Fibroblast of mammary gland (primary cell): ENCODE data around the gene CNTFR.
A peak's percentile ranks its signal among the peaks of the same experiment; 100 is the strongest.

Source experiments
- DNase-seq: peaks from one replicate; pipeline ENCODE4 v3.0.0-alpha.2; 2010; ENCODE audit warnings: low read depth
- H3K4me3 ChIP-seq: 2 replicates; pipeline ENCODE4 v1.5.1; 2011; ENCODE audit warnings: low read depth, mild to moderate bottlenecking, low read length, moderate library complexity; ENCODE audit not compliant: control insufficient read depth
- CTCF ChIP-seq: conservative IDR thresholded peaks from 2 replicates; pipeline ENCODE4 v1.5.1; 2011; ENCODE audit warnings: low read depth, low read length, inconsistent platforms; ENCODE audit not compliant: control insufficient read depth, insufficient read depth

Gene CNTFR

GRCh38 chr9:34594177-34594576 lies 4.7 kb upstream of the CNTFR start:
- TF ChIP-seq CTCF = no peak
- H3K4me3 ChIP-seq = no peak overlapping the region
- DNase-seq = no peak

- TF ChIP-seq CTCF = no peak
- no peak overlapping the region for H3K4me3 ChIP-seq
- DNase-seq = no peak
Observed at GRCh38 chr9:34592895-34593601, 3.5 kb upstream of the CNTFR start.

- no peak for TF ChIP-seq CTCF
- no peak for DNase-seq
- H3K4me3 ChIP-seq = no peak overlapping the region
Observed at GRCh38 chr9:34591917-34592866, 2.7 kb upstream of the CNTFR start.

GRCh38 chr9:34591248-34591916 lies 1.9 kb upstream of the CNTFR start:
- TF ChIP-seq CTCF = peak; percentile 62
- H3K4me3 ChIP-seq = no peak overlapping the region
- peak; percentile 66 for DNase-seq

GRCh38 chr9:34590381-34591247 lies 1.1 kb upstream of the CNTFR start:
- DNase-seq = peak; percentile 16
- no peak overlapping the region for H3K4me3 ChIP-seq
- no peak for TF ChIP-seq CTCF
